Smooth muscle cell (in vitro differentiated cells): Measurements from ENCODE around the gene MPP2. TPM values are rescaled to one million over a fixed set of nuclear protein-coding genes. Genes with fewer than 3 reads are reported as not detected.

Experiments
- DNase-seq: peaks from one replicate; lab custom pipeline; 2025; ENCODE audit not compliant: unreplicated experiment; lab: John Stamatoyannopoulos, UW
- H2AFZ ChIP-seq: fragments of 200-600 bp; sonication (generic); 2 replicates; pipeline ENCODE4 v1.6.0; 2016; ENCODE audit warnings: antibody characterized with exemption, low read depth, mild to moderate bottlenecking
- H3F3A ChIP-seq: fragments of 200-600 bp; sonication (generic); 2 replicates; pipeline ENCODE4 v1.6.0; 2017; ENCODE audit warnings: antibody characterized with exemption, low read depth
- H3K27ac ChIP-seq: fragments of 200-600 bp; sonication (generic); 2 replicates; pipeline ENCODE4 v1.5.1; 2016; ENCODE audit warnings: low read depth, mild to moderate bottlenecking
- H3K27me3 ChIP-seq: fragments of 200-600 bp; sonication (generic); 2 replicates; pipeline ENCODE4 v1.6.1; 2016; ENCODE audit warnings: low read depth, mild to moderate bottlenecking
- H3K36me3 ChIP-seq: fragments of 200-600 bp; sonication (generic); 2 replicates; pipeline ENCODE4 v1.5.1; 2016; ENCODE audit warnings: low read depth
- H3K4me1 ChIP-seq: fragments of 200-600 bp; sonication (generic); 2 replicates; pipeline ENCODE4 v1.5.1; 2016; ENCODE audit warnings: low read depth
- H3K4me2 ChIP-seq: fragments of 200-600 bp; sonication (generic); 2 replicates; pipeline ENCODE4 v1.6.0; 2016; ENCODE audit warnings: mild to moderate bottlenecking
- H3K4me3 ChIP-seq: fragments of 200-600 bp; sonication (generic); 2 replicates; pipeline ENCODE4 v1.5.1; 2016; ENCODE audit warnings: mild to moderate bottlenecking
- H3K79me2 ChIP-seq: fragments of 200-600 bp; sonication (generic); 2 replicates; pipeline ENCODE4 v1.6.0; 2016; ENCODE audit warnings: low read depth, mild to moderate bottlenecking
- H3K9ac ChIP-seq: fragments of 200-600 bp; sonication (generic); 2 replicates; pipeline ENCODE4 v1.6.0; 2016; ENCODE audit warnings: low read depth
- H3K9me3 ChIP-seq: fragments of 200-600 bp; sonication (generic); replicated peaks from 2 replicates; pipeline ENCODE4 v1.5.1; 2016; ENCODE audit warnings: low read depth
- H4K20me1 ChIP-seq: fragments of 200-600 bp; sonication (generic); 2 replicates; pipeline ENCODE4 v1.6.0; 2016; ENCODE audit warnings: low read depth
- CTCF ChIP-seq: fragments of 200-600 bp; sonication (generic); IDR thresholded peaks from 2 replicates; pipeline ENCODE4 v1.5.1; 2017; ENCODE audit warnings: borderline replicate concordance, mild to moderate bottlenecking, antibody characterized with exemption; ENCODE audit not compliant: insufficient read depth, poor library complexity, severe bottlenecking
- WGBS: methylation state at CpG from one replicate; pipeline ENCODE4 v1.1.7; 2016; ENCODE audit warnings: low lambda C conversion rate; 5-methylcytosine and 5-hydroxymethylcytosine counted together
- polyA plus RNA-seq: library from polyadenylated mRNA; unstranded; fragments of >200 nt; fragmentation: Nextera tagmentation; extraction: Ambion mirVana; gene quantifications from 2 replicates; pipeline ENCODE4 v1.2.1, GENCODE V29; 2016
- total RNA-seq: library from RNA; depleted of rRNA; stranded (reverse); fragments of >200 nt; gene quantifications from 2 replicates; pipeline ENCODE4 v1.2.3, GENCODE V29; 2014

Gene MPP2
- total and polyA plus RNA-seq, 2 experiments from 2014 or later: 15.4 to 19.4 TPM

GRCh38 chr17:43868226-43868994 lies 38.9 kb downstream of the MPP2 start:
- no peaks in the 10 kb centered on the region for H3K4me1 ChIP-seq
- no peak for DNase-seq
- no peak overlapping the region for H3K4me2 ChIP-seq
- no peak overlapping the region for H3K9ac ChIP-seq
- no peaks in the 10 kb centered on the region for H3K36me3 ChIP-seq
- H3K4me3 ChIP-seq: no peak overlapping the region
- no peak overlapping the region for H3K27ac ChIP-seq
- TF ChIP-seq CTCF: no peak
- H3K27me3 ChIP-seq: peaks cover 20% of the 10 kb centered on the region
- 82% methylated on average over 10 of the region's 10 CpGs for WGBS
- no peak overlapping the region for H2AFZ ChIP-seq
- H3F3A ChIP-seq: no peaks in the 10 kb centered on the region
- no peaks in the 10 kb centered on the region for H3K9me3 ChIP-seq
- H3K79me2 ChIP-seq: no peaks in the 10 kb centered on the region
- no peaks in the 10 kb centered on the region for H4K20me1 ChIP-seq

GRCh38 chr17:43864161-43864984 lies 43.0 kb downstream of the MPP2 start:
- TF ChIP-seq CTCF: no peak

DNA sequence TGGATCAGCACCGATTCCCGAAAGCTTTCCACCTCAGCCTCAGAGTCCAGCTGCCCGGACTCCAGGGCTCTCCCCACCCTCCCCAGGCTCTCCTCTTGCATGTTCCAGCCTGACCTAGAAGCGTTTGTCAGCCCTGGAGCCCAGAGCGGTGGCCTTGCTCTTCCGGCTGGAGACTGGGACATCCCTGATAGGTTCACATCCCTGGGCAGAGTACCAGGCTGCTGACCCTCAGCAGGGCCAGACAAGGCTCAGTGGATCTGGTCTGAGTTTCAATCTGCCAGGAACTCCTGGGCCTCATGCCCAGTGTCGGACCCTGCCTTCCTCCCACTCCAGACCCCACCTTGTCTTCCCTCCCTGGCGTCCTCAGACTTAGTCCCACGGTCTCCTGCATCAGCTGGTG lies 45.4 kb downstream of the MPP2 start:
- DNase-seq: no peak
- 88% methylated on average over 9 of the region's 9 CpGs for WGBS
- H3K9me3 ChIP-seq: no peaks in the 10 kb centered on the region

More at GRCh38 chr17:43864161-43864984, 43.0 kb downstream of the MPP2 start:
- Histone ChIP-seq H3K27me3 (peaks cover 16% of the 10 kb centered on the region), H3K9me3 (no peaks in the 10 kb centered on the region), H3K36me3 (no peaks in the 10 kb centered on the region), H4K20me1 (no peaks in the 10 kb centered on the region), H3K4me3 (no peak overlapping the region), H3F3A (no peaks in the 10 kb centered on the region), H3K9ac (no peak overlapping the region), H3K79me2 (no peaks in the 10 kb centered on the region), H3K27ac (no peak overlapping the region), H3K4me1 (no peaks in the 10 kb centered on the region), H2AFZ (no peak overlapping the region), H3K4me2 (no peak overlapping the region)
- 87% methylated on average over 4 of the region's 4 CpGs for WGBS
- no peak for DNase-seq

More for the DNA sequence above, 45.4 kb downstream of the MPP2 start:
- no peak for TF ChIP-seq CTCF
- Histone ChIP-seq H3K36me3 (no peaks in the 10 kb centered on the region), H3K4me2 (no peak overlapping the region), H3K4me1 (no peaks in the 10 kb centered on the region), H2AFZ (no peak overlapping the region), H3K79me2 (no peaks in the 10 kb centered on the region), H3F3A (no peaks in the 10 kb centered on the region), H3K27ac (no peak overlapping the region), H3K9ac (no peak overlapping the region), H3K4me3 (no peak overlapping the region), H3K27me3 (peaks cover 2% of the 10 kb centered on the region), H4K20me1 (no peaks in the 10 kb centered on the region)
